Left hindlimb (tissue), 1 donor: ENCODE measurements around the gene SLC40A1.

Experiments
- DNase-seq: peaks from one replicate; pipeline ENCODE4 v3.0.0-alpha.2; 2018

The SLC40A1 gene

GRCh38 chr2:189536830-189537229 is 43.8 kb downstream of the SLC40A1 start:
- no peak for DNase-seq

GRCh38 chr2:189534854-189535832 is 45.4 kb downstream of the SLC40A1 start:
- DNase-seq = no peak

DNA sequence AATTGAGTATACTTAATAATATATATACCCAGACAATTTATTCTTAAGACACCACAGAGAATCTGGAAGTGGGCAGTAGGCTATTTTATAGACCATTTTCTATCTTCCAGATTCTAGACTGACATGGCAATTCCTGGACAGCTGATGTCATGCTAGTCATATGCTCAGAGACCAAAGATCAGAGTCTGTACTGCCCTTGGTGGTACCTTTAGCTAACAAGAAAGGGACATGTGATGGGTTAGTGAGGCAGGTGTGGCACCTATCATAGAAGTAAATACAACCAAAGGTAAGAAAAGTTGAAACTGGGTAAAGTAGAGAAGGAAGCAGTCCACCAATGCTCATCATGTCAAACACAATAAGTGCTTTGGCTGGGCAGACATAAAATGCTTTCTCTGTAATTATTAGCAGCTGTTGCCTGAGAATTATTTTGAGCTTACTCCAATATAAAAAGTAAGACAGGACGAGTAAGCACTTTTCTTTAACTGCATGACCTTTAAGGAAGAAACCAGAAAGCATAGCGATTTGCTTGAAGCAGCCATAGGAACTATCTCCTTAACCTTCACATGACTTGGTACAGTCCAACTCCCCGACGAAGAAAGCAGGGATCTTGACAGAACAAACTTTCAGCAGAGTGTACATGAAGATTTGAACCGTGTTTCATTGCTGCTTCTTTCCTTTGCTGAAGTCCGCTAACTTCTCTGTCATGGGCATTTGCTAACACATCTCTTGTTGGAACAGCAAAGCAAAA is 47.1 kb downstream of the SLC40A1 start:
- no peak for DNase-seq

DNA sequence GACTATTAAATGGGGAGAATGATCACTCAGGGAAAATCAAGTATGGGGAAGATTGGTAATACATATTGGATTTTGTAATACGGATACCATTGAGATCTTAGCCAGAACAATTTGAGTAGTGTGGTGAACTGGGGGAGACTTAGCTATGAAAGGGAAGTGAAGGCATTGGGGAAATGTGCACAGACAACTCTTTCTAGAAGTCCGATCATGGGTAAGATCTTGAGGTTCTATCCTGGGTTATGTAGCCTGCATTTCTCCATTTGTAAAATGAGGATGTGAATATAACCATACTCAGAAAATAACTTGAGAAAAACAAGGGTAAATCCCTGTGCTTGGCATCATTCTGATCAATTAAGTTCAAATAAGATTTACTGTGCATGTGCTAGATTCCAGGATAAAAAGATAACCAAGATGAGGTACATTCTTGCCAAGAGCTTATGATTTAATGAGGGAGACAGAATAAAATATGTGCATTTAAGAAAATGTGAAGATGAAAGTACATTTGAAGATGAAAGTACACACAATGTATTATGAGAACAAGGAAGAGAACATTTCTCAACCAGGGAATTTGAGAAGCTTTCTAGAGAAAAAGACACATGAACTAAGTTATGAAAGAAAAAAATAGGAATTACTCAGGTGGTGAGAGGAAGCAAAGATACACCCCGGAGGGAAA is 49.5 kb downstream of the SLC40A1 start:
- no peak for DNase-seq

DNA sequence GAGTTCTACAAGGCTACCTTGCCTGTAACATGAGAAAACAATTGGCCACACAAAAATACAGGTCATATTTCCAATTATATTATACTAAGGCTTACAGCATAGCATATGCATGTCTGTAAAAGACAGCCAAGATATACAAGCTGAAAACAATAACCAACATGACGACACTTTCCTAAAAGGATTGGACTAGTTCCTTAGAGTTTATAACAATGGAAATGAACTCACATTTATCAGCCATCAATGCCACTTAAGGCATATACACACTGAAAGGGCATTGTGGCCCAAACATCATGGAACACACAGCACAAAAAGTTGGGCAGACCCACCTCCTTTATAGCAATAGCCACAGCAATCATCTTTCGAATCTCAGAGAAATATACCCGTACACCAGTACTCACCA is 52.0 kb downstream of the SLC40A1 start:
- DNase-seq = no peak

DNA sequence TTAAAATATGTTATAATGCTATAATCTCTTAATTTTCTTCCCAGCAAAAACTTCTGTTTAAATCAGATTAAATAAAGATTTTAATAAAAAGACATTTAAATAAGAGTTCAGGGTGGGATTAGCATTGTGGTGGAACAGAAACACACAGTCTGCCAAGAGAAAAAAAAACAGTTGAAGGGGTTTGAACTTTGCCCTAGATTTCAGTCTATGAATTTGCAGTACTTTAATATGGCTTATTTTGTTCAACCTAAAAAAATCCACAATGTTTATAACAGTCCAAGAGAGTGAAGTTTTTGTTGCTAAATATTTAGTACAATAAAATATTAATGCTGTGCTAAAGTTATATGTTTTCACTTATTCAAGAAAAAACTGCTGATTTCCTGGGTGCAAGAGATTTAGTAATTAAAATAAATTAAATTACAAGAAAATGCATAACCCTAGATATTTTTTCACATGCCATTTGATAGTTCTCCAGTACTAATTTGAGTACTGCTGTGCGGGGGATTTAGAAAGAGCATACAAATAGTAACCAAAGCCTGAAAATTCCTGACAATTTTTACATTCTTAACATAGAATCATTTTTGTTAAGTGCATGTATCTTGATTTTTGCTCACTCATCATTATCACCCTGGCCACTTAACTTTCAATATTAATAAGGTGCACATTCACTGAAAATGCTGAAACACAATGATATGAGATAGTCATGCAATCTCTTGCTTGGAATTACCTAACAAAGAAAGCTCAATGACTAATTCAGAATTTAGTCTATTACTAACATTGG is 52.6 kb downstream of the SLC40A1 start:
- DNase-seq = no peak

DNA sequence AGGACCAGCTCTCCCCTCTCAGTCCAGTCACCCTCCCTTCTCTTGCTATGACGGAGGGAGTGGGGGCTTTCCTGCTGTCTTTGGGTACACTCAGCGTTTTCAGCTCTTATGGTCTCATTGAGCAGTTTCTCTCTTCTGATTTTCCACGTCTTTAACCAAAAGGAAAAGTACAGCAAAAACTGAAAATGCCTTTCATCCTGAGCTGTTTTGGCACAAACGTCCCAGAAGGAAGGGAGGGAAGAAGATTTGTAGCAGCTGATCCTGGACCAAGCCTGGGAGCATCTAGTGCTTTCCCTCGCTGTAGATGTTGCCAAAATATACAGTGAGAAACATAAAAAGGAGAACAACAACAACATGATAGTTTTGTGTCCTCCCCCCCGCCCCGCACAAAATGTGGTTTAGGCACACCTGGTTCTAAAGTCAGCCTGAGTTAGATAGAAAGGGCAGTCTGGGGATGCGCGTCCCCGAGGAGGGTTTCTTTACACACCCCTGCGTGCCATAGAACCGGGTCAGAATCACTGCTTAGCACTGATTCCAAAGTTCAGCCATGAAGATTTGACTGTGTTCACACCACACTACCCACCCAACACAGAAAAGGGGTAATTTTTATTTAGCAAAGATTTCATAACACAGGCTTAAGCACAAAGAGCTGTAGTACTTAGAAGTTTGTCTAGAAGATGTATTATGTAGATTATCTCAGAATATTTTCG is 53.4 kb downstream of the SLC40A1 start:
- no peak for DNase-seq

DNA sequence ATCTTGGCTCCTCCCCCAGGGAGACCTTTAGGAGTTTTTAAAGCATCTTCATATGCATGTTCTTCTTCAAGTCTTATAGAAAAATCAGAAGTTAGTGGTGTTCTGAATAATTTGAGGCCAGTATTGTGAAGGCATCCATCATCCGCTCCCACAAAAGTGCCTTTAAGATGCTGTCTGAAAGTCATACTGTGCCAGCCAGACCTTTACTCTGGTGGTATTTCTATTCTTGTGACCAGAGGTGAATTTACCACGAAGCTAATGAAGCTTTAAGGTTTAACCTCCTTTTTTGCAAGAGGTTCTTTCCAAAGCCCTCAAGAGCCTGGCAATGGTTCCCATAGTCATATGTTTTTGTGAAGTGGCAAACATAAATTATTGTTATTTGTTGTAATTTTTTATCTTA is 54.3 kb downstream of the SLC40A1 start:
- no peak for DNase-seq

DNA sequence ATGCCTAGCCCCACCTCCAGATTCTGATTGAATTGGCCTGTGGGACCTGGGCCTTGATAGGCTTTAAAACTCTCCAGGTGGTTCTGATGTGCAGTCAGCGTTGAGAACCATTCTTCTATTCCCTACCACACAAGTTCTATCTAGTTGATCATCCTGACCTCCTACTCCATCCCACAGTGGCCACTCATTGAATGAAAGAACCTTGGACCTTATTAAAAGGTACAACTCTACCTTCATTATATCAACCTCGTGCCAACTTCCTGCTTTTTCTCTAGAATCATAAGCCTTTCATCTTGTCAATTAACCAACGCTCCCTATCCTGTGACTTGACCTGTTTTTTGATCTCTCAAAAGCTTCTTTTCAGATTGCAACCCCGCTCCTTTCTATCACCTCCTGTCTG is 55.8 kb downstream of the SLC40A1 start:
- DNase-seq = no peak

GRCh38 chr2:189522435-189523151 is 58.0 kb downstream of the SLC40A1 start:
- DNase-seq = no peak

DNA sequence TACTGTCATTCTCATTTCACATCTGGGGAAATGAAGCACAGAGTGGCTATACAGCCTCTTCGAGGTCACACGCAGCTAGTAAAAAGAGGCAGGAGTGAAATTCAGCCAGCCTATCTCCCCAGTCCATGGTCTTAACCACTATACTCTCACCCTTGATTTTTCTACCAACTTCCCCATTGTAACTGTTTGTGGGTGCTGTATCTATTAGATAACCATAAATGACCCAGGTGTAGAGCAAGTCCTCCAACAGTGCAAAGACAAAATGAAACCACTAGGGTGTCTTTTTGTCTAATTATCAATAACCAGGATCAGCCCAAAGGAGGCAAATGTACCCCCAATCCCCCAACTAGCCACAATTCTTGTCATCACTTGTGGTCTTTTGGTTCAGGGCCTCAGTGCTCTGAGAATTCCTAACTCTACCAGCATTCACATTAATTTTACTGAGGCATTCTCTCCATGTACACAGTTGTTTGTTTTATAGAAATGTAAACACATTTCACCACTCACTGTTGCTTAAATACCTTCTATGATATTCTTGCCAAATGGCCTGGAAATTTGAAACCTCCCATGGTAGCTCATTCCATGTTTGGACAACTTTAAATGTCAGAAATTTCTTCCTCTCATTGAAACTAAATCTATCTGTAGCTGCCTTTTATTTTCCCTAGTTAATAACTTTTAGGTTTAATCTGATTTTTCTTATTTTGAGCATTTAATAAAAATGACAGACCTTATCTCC is 58.7 kb downstream of the SLC40A1 start:
- DNase-seq = no peak

DNA sequence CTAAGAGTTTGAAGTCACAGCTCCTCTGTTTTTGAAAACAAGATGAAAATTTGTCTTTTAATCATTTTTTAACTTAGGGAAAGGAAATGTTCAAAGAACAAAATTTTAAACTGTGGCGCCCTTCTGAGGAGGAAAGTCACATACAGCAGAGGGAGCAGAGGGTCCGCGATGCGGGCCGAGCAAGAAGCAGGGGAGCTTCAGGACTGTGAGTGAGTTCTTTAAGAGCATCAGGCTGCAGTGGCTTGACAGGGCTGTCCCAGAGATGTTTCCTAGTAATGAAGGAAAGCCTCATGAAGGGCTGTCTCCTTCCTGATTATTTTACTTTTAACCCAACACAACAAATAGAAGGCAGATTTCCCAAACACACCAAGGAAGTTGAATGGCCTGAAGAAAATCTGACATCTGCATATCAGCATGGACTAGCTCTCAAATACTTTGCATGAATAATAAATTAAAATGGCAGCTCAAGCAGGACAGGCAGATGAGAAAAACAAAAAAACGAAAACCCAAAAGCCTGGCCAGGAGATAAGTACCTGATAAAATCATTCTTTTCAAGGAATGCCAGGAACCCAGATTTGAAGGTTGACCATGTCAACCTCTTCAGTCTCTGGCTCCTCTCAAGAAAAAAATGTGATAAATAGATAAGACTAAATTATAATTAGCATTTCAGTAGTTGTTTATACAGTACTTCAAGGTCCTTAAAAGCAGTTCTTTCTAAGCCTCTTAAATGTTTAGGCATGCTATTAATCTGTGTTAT is 60.8 kb downstream of the SLC40A1 start:
- no peak for DNase-seq

DNA sequence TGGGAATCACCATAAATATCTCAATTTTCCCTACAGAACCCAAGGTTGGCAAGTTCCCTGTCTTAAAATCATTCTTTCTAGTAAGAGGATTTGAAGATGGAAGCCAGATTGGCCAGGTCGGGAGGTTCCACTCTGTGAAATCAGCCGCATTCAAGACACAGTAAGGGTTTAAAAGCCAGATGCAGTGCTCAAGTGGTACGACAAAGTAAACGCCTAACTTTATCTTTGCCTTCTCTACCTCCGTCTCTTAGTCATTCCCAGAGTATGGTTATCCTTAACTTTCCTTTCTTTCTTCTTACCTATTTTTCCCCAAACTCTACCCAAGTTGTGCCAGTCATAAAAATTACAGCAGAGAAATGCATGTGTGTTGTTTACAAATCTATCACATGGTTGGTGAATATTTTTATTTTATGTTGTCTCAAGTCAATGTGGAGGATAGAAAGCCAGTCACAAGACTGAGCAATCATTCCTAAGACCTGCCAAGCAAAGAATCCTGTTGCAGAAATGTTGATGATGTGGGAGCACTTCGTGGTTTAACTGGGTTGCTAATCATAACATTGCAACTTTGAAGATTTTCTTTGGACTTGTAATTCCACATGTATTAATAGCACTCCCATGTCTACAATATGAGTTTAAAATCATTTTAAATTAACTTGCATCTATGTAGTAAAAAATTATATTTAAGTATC is 62.6 kb downstream of the SLC40A1 start:
- no peak for DNase-seq

DNA sequence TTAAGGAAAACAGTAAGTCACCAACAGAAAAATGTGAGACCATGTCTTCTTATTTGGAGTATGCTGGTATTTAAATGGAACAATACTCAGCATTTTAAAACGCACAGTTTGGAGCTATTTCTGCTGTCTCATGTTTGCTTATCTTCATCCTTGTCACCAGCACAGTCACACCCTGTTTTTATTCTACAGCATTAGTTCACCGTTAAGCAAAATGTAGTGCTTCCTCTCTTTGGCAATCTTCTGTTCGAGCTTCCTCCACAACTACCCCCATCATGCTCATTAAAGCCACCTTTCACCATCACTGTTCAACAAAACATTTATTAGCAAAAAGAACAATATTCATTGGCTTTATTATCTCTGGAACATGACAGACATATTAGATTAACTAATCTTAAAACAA is 64.0 kb downstream of the SLC40A1 start:
- DNase-seq = no peak

GRCh38 chr2:189515264-189515663 is 65.3 kb downstream of the SLC40A1 start:
- DNase-seq = no peak

- DNase-seq = no peak
Observed at GRCh38 chr2:189514104-189514503, 66.5 kb downstream of the SLC40A1 start.

GRCh38 chr2:189512879-189513278 is 67.7 kb downstream of the SLC40A1 start:
- no peak for DNase-seq

DNA sequence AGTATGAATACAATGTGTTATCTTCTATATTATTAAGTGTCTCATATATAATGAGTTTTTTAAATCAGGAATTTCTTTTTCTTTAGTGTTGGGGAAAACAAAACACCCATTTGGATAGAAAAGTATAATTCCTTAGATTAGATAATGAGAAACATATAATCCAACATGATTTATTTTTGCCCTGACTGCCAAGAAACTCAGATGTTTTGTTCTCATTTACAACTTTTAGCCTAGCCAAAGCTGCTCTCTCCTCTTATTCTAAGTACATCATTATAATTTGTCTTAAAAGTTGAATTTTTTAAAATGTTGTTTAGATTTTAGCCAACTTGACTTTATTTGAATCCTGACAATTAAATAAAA is 68.6 kb downstream of the SLC40A1 start:
- DNase-seq = no peak
